ENCODE measurements around the gene RHEX. TPM values are rescaled to one million over a fixed set of nuclear protein-coding genes. Genes with fewer than 3 reads are reported as not detected.

Gene RHEX
- total and polyA plus RNA-seq, 2 donors (not counting 1 experiment from before 2014, with no cell fraction given): not detected

- TF ChIP-seq EZH2 (IDR thresholded peaks at IDR 0.05; ENCODE audit: low read length, missing control alignments) (no peak), CTCF (conservative IDR thresholded peaks at IDR 0.05 in 1 of 2, IDR thresholded peaks at IDR 0.05 in 1 of 2; ENCODE audit: low read depth in 1 of 2, low read length in 2 of 2) (no peak)
- Histone ChIP-seq H3K4me1 (ENCODE audit: control insufficient read depth, extremely low read depth, insufficient read depth, low read length) (no peaks in the 10 kb centered on the region), H3K27me3 (ENCODE audit: control insufficient read depth, insufficient read depth, low read length) (peaks cover 26% of the 10 kb centered on the region), H3K27ac (ENCODE audit: insufficient read depth, low read length) (no peak overlapping the region), H3K4me2 (ENCODE audit: extremely low read depth, insufficient read depth, low read length) (no peak overlapping the region), H3K4me3 (replicated peaks in 1 of 4; ENCODE audit: control extremely low read depth in 1 of 4, insufficient read depth in 1 of 4, low read depth in 3 of 4, low read length in 4 of 4) (no peak overlapping the region), H2AFZ (ENCODE audit: low read length) (no peak overlapping the region), H3K9me3 (ENCODE audit: control insufficient read depth, insufficient read depth, low read depth, low read length) (no peaks in the 10 kb centered on the region), H3K9ac (ENCODE audit: insufficient read depth, low read length) (no peak overlapping the region), H4K20me1 (ENCODE audit: control insufficient read depth, extremely low read depth, insufficient read depth, low read length) (no peaks in the 10 kb centered on the region), H3K36me3 (ENCODE audit: control insufficient read depth, insufficient read depth, low read length) (no peaks in the 10 kb centered on the region), H3K79me2 (ENCODE audit: control insufficient read depth, insufficient read depth, low read length) (no peaks in the 10 kb centered on the region)
- DNase-seq (ENCODE audit: low read depth in 2 of 2): no peak
Measured at GRCh38 chr1:206115791-206116190, 62.8 kb downstream of the RHEX start.

- no peaks in the 10 kb centered on the region for H3K9me3 ChIP-seq (ENCODE audit: control insufficient read depth, insufficient read depth, low read depth, low read length)
- H2AFZ ChIP-seq (ENCODE audit: low read length): no peak overlapping the region
- no peak overlapping the region for H3K4me3 ChIP-seq (replicated peaks in 1 of 4; ENCODE audit: control extremely low read depth in 1 of 4, insufficient read depth in 1 of 4, low read depth in 3 of 4, low read length in 4 of 4)
- no peak for DNase-seq (ENCODE audit: low read depth in 2 of 2)
- TF ChIP-seq EZH2 (IDR thresholded peaks at IDR 0.05; ENCODE audit: low read length, missing control alignments): no peak
- TF ChIP-seq CTCF (conservative IDR thresholded peaks at IDR 0.05 in 1 of 2, IDR thresholded peaks at IDR 0.05 in 1 of 2; ENCODE audit: low read depth in 1 of 2, low read length in 2 of 2): no peak
- H3K27me3 ChIP-seq (ENCODE audit: control insufficient read depth, insufficient read depth, low read length): peaks cover 26% of the 10 kb centered on the region
- H3K4me2 ChIP-seq (ENCODE audit: extremely low read depth, insufficient read depth, low read length): no peak overlapping the region
- H3K27ac ChIP-seq (ENCODE audit: insufficient read depth, low read length): no peak overlapping the region
- H3K9ac ChIP-seq (ENCODE audit: insufficient read depth, low read length): no peak overlapping the region
- H3K36me3 ChIP-seq (ENCODE audit: control insufficient read depth, insufficient read depth, low read length): no peaks in the 10 kb centered on the region
- H3K4me1 ChIP-seq (ENCODE audit: control insufficient read depth, extremely low read depth, insufficient read depth, low read length): no peaks in the 10 kb centered on the region
- no peaks in the 10 kb centered on the region for H3K79me2 ChIP-seq (ENCODE audit: control insufficient read depth, insufficient read depth, low read length)
- no peaks in the 10 kb centered on the region for H4K20me1 ChIP-seq (ENCODE audit: control insufficient read depth, extremely low read depth, insufficient read depth, low read length)
Measured at GRCh38 chr1:206116191-206116872, 63.4 kb downstream of the RHEX start.

- H3K79me2 ChIP-seq (ENCODE audit: control insufficient read depth, insufficient read depth, low read length): no peaks in the 10 kb centered on the region
- H3K4me1 ChIP-seq (ENCODE audit: control insufficient read depth, extremely low read depth, insufficient read depth, low read length): no peaks in the 10 kb centered on the region
- TF ChIP-seq CTCF (conservative IDR thresholded peaks at IDR 0.05 in 1 of 2, IDR thresholded peaks at IDR 0.05 in 1 of 2; ENCODE audit: low read depth in 1 of 2, low read length in 2 of 2): no peak
- TF ChIP-seq EZH2 (IDR thresholded peaks at IDR 0.05; ENCODE audit: low read length, missing control alignments): no peak
- no peak for DNase-seq (ENCODE audit: low read depth in 2 of 2)
- H3K9me3 ChIP-seq (ENCODE audit: control insufficient read depth, insufficient read depth, low read depth, low read length): no peaks in the 10 kb centered on the region
- no peak overlapping the region for H2AFZ ChIP-seq (ENCODE audit: low read length)
- H3K27ac ChIP-seq (ENCODE audit: insufficient read depth, low read length): no peak overlapping the region
- no peaks in the 10 kb centered on the region for H3K36me3 ChIP-seq (ENCODE audit: control insufficient read depth, insufficient read depth, low read length)
- H3K9ac ChIP-seq (ENCODE audit: insufficient read depth, low read length): no peak overlapping the region
- H4K20me1 ChIP-seq (ENCODE audit: control insufficient read depth, extremely low read depth, insufficient read depth, low read length): no peaks in the 10 kb centered on the region
- H3K4me3 ChIP-seq (replicated peaks in 1 of 4; ENCODE audit: control extremely low read depth in 1 of 4, insufficient read depth in 1 of 4, low read depth in 3 of 4, low read length in 4 of 4): peak overlapping the region in 2 of 4 experiments; percentile 34 to 43
- peaks cover 26% of the 10 kb centered on the region for H3K27me3 ChIP-seq (ENCODE audit: control insufficient read depth, insufficient read depth, low read length)
- peak overlapping the region; percentile 44 for H3K4me2 ChIP-seq (ENCODE audit: extremely low read depth, insufficient read depth, low read length)
Measured at GRCh38 chr1:206116873-206117150, 63.8 kb downstream of the RHEX start.
